Spleen (tissue), 7 donors: ENCODE results near the gene CNTN5.

Experiments used
- CTCF ChIP-seq, 11 experiments: fragments of 200-600 bp in 7 of 11; fragments of 450-650 bp in 4 of 11; sonication (generic) in 4 of 11; IDR thresholded peaks in 8 of 11; conservative IDR thresholded peaks in 3 of 11; 1 replicate in 7 of 11; 2 replicates in 4 of 11; pipeline versions ENCODE4 v1.4.0 to v1.8.0; 2016 to 2021; ENCODE audit warnings: antibody characterized with exemption in 11 of 11, inconsistent platforms in 4 of 11, mild to moderate bottlenecking in 1 of 11
- POLR2A ChIP-seq, 3 donors: fragments of 450-650 bp; IDR thresholded peaks; one replicate each; pipeline ENCODE4 v1.5.1; 2017; ENCODE audit warnings: antibody characterized with exemption in 3 of 3, mild to moderate bottlenecking in 1 of 3
- donor health status: DM: no; HTN: no; CAD: no; lungs with moderate emphysema.
- donor health status: DM: no; HTN: no; CAD: no.
- donor health status: DM: no; HTN: no; CAD: no.

DNA sequence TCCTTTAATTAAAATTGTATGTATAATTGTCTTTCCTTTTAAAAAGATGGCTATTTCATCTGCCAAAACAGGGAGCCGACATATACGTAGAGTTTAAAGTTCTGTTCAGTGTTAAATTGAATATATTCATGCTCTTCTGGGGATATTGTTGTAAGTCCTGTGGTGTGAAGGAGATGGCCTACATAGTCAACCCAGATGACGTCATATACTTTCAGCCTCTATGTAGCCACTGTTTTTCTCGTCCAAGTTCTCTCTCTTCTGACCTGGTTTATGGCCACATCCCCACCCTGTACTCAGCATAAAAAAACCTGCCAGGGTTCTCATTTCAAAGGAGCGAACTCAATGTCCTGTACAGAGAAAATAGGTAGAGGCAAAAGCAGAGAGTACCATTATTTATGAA lies 1156.9 kb downstream of the CNTN5 start:
- TF ChIP-seq POLR2A (IDR thresholded peaks at IDR 0.05) (no peak), CTCF (IDR thresholded peaks at IDR 0.05 in 8 of 11, conservative IDR thresholded peaks at IDR 0.05 in 3 of 11) (no peak)
